GM12891 (cell line): ENCODE data around the gene CDHR4.
"Not testable (repeated sequence)": the region's sequence is repeated elsewhere in the genome, so short reads cannot be mapped to it uniquely, and the experiment has no call there.

Source experiments
- POLR2A ChIP-seq: IDR thresholded peaks from 2 replicates; pipeline ENCODE4 v1.6.1; 2011; ENCODE audit warnings: low read depth, low read length, control low read depth
- POLR2AphosphoS5 ChIP-seq: IDR thresholded peaks from 2 replicates; pipeline ENCODE4 v1.6.1; 2011; ENCODE audit warnings: low read depth, low read length, control low read depth
- SPI1 ChIP-seq: IDR thresholded peaks from 2 replicates; pipeline ENCODE4 v1.6.1; 2011; ENCODE audit warnings: low read depth, low read length, control low read depth
- TAF1 ChIP-seq: IDR thresholded peaks from 2 replicates; pipeline ENCODE4 v1.6.1; 2011; ENCODE audit warnings: low read depth, low read length, control low read depth

DNA sequence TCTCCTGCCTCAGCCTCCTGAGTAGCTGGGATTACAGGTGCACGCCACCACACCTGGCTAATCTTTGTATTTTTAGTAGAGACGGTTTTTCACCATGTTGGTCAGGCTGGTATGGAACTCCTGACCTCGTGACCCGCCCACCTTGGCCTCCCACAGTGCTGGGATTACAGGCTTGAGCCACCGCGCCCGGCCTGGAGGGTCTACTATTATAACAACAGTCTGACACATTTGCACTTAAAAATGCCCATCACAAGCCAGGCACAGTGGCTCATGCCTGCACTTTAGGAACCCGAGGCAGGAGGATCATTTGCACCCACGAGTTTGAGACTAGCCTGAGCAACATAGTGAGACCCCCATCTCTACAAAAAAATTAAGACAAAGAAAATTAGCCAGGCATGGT is 17.4 kb downstream of the CDHR4 start:
- not testable (repeated sequence) for TF ChIP-seq POLR2AphosphoS5, POLR2A, TAF1, SPI1
